NT2/D1 (cell line): ENCODE results near the gene NFYC.

ENCODE experiments used
- SUZ12 ChIP-seq: IDR thresholded peaks from 2 replicates; pipeline ENCODE4 v1.6.1; 2011; ENCODE audit not compliant: insufficient read length, insufficient read depth; ENCODE audit errors: extremely low read depth
- YY1 ChIP-seq: IDR thresholded peaks from 2 replicates; pipeline ENCODE4 v1.6.1; 2011; ENCODE audit not compliant: insufficient read length, insufficient read depth
- ZNF274 ChIP-seq: IDR thresholded peaks from 2 replicates; pipeline ENCODE4 v1.6.1; 2011; ENCODE audit warnings: mild to moderate bottlenecking, low read depth, low read length

DNA sequence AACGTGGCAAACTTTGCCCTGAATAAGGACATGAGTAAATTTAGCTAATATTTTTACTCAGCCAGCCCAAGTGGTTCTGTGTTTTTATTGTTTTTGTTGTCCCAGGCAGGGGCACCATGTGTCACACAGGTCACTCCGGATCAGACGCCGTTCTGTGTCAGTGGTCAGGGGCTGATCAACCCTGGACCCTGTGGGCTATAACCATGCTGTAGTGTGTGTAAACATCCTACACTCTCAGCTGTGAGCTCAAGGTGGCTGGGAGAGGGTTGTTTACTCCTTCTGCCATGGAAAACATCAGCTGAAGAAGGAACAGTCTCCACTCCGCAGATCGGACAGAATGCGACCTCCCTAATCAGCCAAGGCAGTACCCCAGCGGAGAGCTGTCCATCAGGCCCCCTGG, 65.6 kb downstream of the NFYC start:
- TF ChIP-seq SUZ12 (no peak), YY1 (no peak), ZNF274 (no peak)
